Pancreas (tissue), 10 donors: ENCODE results near the gene PRR22. TPM values are rescaled to one million over a fixed set of nuclear protein-coding genes. Genes with fewer than 3 reads are reported as not detected.
A peak's percentile ranks its signal among the peaks of the same experiment; 100 is the strongest.

Experiments used
- ATAC-seq, 4 donors: fragments of 200-7000 bp; cut with Tn5 transposase; one replicate each; pipeline versions ENCODE4 v1.8.0 to v1.9.1; 2020; ENCODE audit warnings: mild to moderate bottlenecking in 4 of 4, moderate library complexity in 4 of 4
- DNase-seq, 6 donors: peaks; one replicate each; pipeline ENCODE4 v3.0.0-alpha.2; 2020
- FAIRE-seq: peaks from 2 replicates; lab custom pipeline; 2012; peaks lifted over from hg19 to GRCh38; lab: Jason Lieb, UNC
- H3K27ac ChIP-seq, 4 donors: fragments of 200-600 bp; sonication (generic); 1 replicate in 3 of 4; 2 replicates in 1 of 4; pipeline versions ENCODE4 v1.5.0 to v1.8.0; 2020
- H3K27me3 ChIP-seq, 4 donors: fragments of 200-600 bp; one replicate each; pipeline ENCODE4 v1.8.0; 2021
- H3K36me3 ChIP-seq, 3 donors: fragments of 200-600 bp; sonication (generic) in 1 of 3; one replicate each; pipeline versions ENCODE4 v1.5.0 to v1.8.0; 2020 to 2021
- H3K4me1 ChIP-seq, 3 donors: fragments of 200-600 bp; one replicate each; pipeline ENCODE4 v1.8.0; 2021
- H3K4me3 ChIP-seq, 4 donors: fragments of 200-600 bp; sonication (generic) in 2 of 4; one replicate each; pipeline versions ENCODE4 v1.5.0 to v1.8.0; 2020 to 2021
- H3K9me3 ChIP-seq, 4 donors: fragments of 200-600 bp; one replicate each; pipeline ENCODE4 v1.8.0; 2021
- CTCF ChIP-seq, 4 donors: fragments of 200-600 bp; sonication (generic) in 3 of 4; IDR thresholded peaks; one replicate each; pipeline versions ENCODE4 v1.5.0 to v1.8.0; 2021; ENCODE audit warnings: antibody characterized with exemption in 4 of 4
- WGBS, 2 donors: extraction: QIAGEN DNeasy Blood & Tissue Kit; methylation state at CpG; one replicate each; pipeline ENCODE4 v1.1.7; 2013; 5-methylcytosine and 5-hydroxymethylcytosine counted together
- intact Hi-C, 3 donors: fragments of 100-400 bp; cut with DNase I; formaldehyde crosslinking; loops; one replicate each; pipeline versions ENCODE4 v1.11.1 to v1.14.2; 2022
- polyA plus RNA-seq, 2 donors: library from polyadenylated mRNA; stranded (reverse); fragments of 200-250 nt; gene quantifications; one replicate each; pipeline ENCODE4 v1.2.3, GENCODE V29; 2013
- total RNA-seq, 6 donors: library from RNA; stranded (reverse); fragmentation: NEBNext Ultra II Directional in 4 of 6; extraction: Animal tissue kit (Norgen Biotek cat#: 25700) in 4 of 6; gene quantifications; one replicate each; pipeline versions ENCODE4 v1.2.1 to v1.2.4, GENCODE V29; 2021 to 2023
- donor health status: healthy with polysubstance abuse.
- donor health status: DM: no; HTN: no; CAD: no; lungs with moderate emphysema.
- donor health status: DM: no; HTN: no; CAD: no.
- donor health status: control.
- donor health status: control.
- donor health status: Bipolar disorder and iron deficiency.
- donor health status: DM: yes; HTN: yes; CAD: no.
- donor health status: DM: no; HTN: no; CAD: no.
- donor health status: DM: no; HTN: no; CAD: no.
- donor health status: DM: yes; HTN: yes; CAD: no.

PRR22 gene
- total and polyA plus RNA-seq, 8 donors: 0.61 to 25.9 (median 2.1) TPM

- peaks cover 0 to 5% (median 0%) of the 10 kb centered on the region in 3 donors for H3K4me1 ChIP-seq
- WGBS, 2 donors: 91 to 95% methylated on average over 3 of the region's 3 CpGs
- intact Hi-C loops: no loop called here
Observed at GRCh38 chr19:5793188-5793587, 8.6 kb upstream of the PRR22 start.

GRCh38 chr19:5792224-5792623 lies 7.7 kb upstream of the PRR22 start:
- WGBS, 2 donors: 94 to 96% methylated on average over 18 of the region's 18 CpGs
- no peak for TF ChIP-seq CTCF (IDR thresholded peaks at IDR 0.05)
- Histone ChIP-seq H3K9me3 (no peaks in the 10 kb centered on the region), H3K27me3 (no peaks in the 10 kb centered on the region), H3K36me3 (peaks cover 9 to 24% (median 19%) of the 10 kb centered on the region in 3 donors), H3K4me3 (no peak overlapping the region), H3K4me1 (peaks cover 0 to 5% (median 0%) of the 10 kb centered on the region in 3 donors), H3K27ac (no peak overlapping the region)
- intact Hi-C loops: no loop called here
- FAIRE-seq (no peak), DNase-seq (no peak), ATAC-seq (no peak)

More at GRCh38 chr19:5793188-5793587, 8.6 kb upstream of the PRR22 start:
- ATAC-seq: no peak
- no peak for FAIRE-seq
- TF ChIP-seq CTCF (IDR thresholded peaks at IDR 0.05): no peak
- Histone ChIP-seq H3K4me3 (no peak overlapping the region), H3K27ac (no peak overlapping the region), H3K36me3 (peaks cover 4 to 18% (median 14%) of the 10 kb centered on the region in 3 donors), H3K27me3 (no peaks in the 10 kb centered on the region), H3K9me3 (no peaks in the 10 kb centered on the region)
- no peak for DNase-seq

- H3K4me1 ChIP-seq: peaks cover 0 to 5% (median 0%) of the 10 kb centered on the region in 3 donors
- 11% methylated on average over 71 to 72 of the region's 72 CpGs for WGBS, 2 donors
- ATAC-seq: peak; percentile 93 to 97 (median 94)
- FAIRE-seq: peak; percentile 88
- no peaks in the 10 kb centered on the region for H3K9me3 ChIP-seq
- intact Hi-C loops: no loop called here
- peaks cover 9 to 38% (median 27%) of the 10 kb centered on the region in 3 donors for H3K36me3 ChIP-seq
- no peaks in the 10 kb centered on the region for H3K27me3 ChIP-seq
- no peak for TF ChIP-seq CTCF (IDR thresholded peaks at IDR 0.05)
- H3K4me3 ChIP-seq: peak within 1 kb of the TSS; percentile 33 to 96 (median 68)
- H3K27ac ChIP-seq: peak within 1 kb of the TSS; percentile 81 to 99 (median 95)
- peak; percentile 95 to 99 (median 96) for DNase-seq
Observed at GRCh38 chr19:5790559-5791520, 6.3 kb upstream of the PRR22 start, which contains the start of gene DUS3L. Gene DUS3L, minus strand, starts transcription at chr19:5791163. Its CDS starts 22 bp downstream, at chr19:5791141.

- Histone ChIP-seq H3K9me3 (no peaks in the 10 kb centered on the region), H3K36me3 (peaks cover 9 to 46% (median 30%) of the 10 kb centered on the region in 3 donors), H3K27ac (peak overlapping the region; percentile 81 to 99 (median 95)), H3K4me3 (peak overlapping the region; percentile 33 to 96 (median 68)), H3K4me1 (peaks cover 0 to 5% (median 0%) of the 10 kb centered on the region in 3 donors), H3K27me3 (no peaks in the 10 kb centered on the region)
- FAIRE-seq: no peak
- peak in 1 of 6 donors; percentile 57 for DNase-seq
- intact Hi-C loops: no loop called here
- ATAC-seq: no peak
- no peak for TF ChIP-seq CTCF (IDR thresholded peaks at IDR 0.05)
- WGBS, 2 donors: 70 to 77% methylated on average over 26 of the region's 26 CpGs
Observed at GRCh38 chr19:5789886-5790558, 5.5 kb upstream of the PRR22 start.
